NOMO-1 (cell line): ENCODE results near the gene SLC25A17.
"Not testable (repeated sequence)": the region's sequence is repeated elsewhere in the genome, so short reads cannot be mapped to it uniquely, and the experiment has no call there.

Source experiments
- DNase-seq, 2 experiments: peaks; one replicate each; lab custom pipeline; 2025; ENCODE audit not compliant: unreplicated experiment in 2 of 2; lab: John Stamatoyannopoulos, UW

SLC25A17 gene, protein sequence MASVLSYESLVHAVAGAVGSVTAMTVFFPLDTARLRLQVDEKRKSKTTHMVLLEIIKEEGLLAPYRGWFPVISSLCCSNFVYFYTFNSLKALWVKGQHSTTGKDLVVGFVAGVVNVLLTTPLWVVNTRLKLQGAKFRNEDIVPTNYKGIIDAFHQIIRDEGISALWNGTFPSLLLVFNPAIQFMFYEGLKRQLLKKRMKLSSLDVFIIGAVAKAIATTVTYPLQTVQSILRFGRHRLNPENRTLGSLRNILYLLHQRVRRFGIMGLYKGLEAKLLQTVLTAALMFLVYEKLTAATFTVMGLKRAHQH

DNA sequence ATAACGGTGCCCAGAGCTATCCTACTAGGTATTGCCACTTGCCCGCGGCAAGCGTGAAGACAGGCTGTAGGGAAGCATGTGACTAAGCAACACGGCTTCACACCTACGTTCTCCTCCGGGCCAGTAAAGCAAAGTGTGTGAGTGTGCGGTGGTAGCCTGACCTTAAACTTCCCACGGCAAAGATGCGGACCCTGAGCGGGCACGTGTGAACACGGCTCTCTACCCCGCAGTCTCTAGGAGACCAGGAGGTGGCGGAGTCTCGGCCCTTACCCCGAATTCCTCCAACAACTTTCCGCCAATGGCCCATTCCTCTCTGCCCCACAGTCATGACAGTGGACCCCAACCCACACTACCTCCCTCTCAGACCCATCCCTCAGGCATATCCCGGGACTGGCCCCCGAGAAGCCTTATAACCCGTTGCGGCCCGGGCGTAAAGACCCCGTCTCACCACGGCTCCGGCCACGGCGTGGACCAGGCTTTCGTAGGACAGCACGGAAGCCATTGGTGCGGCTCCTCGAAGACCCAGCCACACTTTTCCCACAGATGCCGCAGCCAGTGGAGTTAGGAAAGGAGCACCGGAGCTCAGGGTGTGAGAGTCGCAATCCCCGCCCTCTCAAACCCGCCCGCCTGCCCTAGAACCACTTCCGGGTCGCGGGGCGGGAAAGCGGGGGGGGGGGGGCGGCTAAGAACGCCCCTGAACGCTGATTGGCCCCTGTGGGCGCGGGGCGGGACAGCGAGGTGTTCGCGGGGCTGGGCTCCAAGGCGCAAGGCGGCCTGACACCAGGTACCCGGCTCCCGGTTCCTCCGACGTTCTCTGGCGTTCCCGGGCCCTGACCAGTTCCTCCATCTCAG lies at the start of gene SLC25A17:
TSS of gene SLC25A17 (minus strand) at position 600 of the 852 bp plus-strand sequence. CDS start at position 502, 98 bp downstream.
- peak; percentile 78 to 88 for DNase-seq

DNA sequence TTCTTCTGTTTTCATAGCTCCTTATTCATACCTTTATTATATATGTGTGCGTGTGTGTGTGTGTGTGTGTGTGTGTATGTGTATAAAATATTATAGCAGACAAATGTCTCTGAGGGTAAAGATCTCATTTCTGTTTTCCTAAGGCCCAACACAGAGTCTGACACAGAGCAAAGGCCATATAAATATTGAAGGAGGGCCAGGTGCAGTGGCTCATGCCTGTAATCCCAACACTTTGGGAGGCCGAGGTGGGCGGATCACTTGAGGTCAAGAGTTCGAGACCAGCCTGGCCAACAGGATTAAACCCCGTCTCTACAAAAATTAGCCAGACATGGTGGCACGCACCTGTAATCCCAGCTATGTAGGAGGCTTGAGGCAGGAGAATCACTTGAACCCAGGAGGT lies 49.2 kb upstream of the SLC25A17 start:
- DNase-seq, result not testable (repeated sequence)

DNA sequence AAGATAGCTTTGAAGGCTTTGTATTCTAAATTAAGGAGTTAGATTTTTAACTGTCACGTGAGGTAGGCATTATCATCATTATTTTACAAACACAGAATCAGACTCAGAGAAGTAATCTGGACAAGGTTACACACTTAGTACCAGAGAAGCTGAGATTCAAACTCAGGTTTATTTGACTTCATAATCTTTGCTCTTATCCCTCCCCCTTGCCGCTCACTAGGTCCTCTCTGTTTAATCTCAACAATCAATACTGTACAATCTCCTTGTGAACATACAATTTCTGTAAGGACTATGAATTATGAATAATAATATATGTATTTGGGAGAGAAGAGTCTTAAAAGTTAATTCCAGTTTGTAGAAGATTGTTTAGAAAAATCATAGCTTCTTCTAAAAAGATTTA lies 48.0 kb upstream of the SLC25A17 start:
- no peak for DNase-seq

DNA sequence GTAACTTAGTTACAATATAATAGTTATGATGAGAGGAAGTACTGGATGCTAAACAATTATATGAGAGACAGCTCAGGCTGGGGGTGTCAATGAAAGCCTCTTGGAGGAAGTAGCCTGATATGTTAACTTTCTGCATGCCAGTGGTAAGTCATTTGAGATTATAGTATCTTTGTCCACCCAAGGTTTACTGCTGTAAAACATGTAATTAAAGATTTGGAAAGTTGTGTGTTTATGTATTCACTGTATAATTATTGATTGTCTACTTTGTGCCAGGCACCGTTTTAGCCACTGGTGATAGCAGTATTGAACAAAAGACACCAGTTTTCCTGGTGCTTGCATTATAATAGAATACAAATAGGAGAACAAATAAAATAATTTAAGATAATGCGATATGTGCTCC lies 43.4 kb upstream of the SLC25A17 start:
- DNase-seq, result peak in 1 of 2 experiments; percentile 24

DNA sequence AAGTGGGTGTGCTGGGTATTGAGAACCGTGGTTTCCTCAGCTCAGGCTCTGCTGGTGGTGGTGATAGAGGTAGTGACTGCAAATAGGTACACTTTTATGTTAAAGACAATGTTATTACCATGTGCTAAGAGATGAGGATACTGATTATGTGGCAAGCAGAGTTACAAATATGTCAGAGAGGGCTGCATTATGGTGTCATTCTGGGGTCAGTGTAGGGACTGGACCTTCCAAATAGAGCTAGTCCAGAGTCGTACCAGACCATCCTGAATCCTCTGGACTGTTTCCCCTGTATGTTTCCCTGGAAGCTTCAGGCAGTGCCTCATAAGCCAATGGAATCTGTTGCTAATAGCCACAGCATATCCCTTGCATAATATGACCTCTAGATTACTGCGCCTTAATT lies 42.9 kb upstream of the SLC25A17 start, which contains the start of gene DNAJB7:
TSS of gene DNAJB7 (minus strand) at position 101 of the 400 bp plus-strand sequence. CDS start 119 bp downstream, outside the sequence.
- no peak for DNase-seq

DNA sequence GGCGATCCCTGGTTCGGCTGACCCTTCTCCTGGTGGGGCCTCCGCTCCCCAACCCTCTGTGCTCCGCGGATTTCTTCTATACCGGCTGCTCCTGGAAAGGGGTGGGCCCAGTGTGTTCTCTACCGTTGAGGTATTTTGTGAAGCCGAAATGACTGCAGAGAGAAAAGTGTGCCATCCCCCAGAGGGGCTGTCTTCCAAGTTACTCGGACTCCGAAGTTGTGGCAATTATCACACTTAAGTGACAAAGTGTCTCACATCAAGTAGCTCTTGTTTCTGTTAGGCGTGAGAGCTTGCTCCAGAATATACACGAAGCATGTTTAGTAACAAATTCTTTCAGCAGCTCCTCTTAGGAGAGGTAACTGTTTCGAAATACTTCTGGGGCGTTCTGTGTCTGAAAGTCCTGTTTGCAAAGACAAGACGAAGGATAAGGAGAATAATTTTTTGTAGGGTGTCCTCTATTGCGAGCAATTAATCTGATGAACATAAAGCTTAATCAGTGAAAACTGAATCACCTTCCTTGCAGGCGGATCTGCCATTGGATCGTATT lies 38.2 kb upstream of the SLC25A17 start:
- peak in 1 of 2 experiments; percentile 39 for DNase-seq

DNA sequence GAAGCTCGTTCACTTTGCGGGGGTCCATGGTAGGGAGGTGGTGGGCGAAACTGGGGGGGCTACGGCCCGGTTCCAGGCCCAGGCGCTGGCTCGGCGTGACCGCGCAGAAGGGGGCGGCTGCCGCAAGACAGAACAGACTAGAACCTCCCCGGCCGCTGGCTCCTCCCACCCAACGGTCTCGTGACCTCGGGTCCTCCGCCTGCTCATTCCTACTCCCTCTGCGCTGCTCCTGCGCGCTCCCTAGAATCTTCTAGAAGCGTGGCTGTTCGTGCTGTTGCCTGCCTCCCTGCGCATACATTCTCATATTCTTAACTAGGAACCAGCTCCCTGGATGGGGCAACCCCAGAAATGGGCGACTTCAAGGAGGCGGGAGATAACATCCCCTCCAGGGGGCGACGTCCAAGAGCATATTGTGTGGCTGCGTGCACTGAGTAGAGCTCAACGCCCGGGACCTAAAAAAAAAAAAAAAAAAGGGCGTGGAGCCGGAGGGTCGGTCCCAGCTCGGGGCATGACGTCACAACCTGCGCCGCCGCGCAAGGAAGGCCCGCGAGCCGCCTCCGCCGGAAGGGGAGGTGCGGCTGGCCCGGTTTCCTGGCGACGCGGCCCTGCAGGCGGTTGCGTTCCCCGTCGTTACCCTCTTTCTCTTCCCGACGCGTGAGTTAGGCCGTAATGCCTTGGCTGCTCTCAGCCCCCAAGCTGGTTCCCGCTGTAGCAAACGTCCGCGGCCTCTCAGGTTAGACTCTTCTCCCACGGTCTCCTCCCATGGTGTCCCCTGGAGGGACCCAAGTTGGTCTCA lies 37.6 kb upstream of the SLC25A17 start, which contains the start of the genes ST13 and XPNPEP3:
TSS of gene ST13 (minus strand) at position 127 of the 796 bp plus-strand sequence. CDS start at position 28, 99 bp downstream.
TSS of gene XPNPEP3 (plus strand) at position 636 of the 796 bp plus-strand sequence. CDS start at position 670, 34 bp downstream.
- DNase-seq, result peak; percentile 91 to 93

DNA sequence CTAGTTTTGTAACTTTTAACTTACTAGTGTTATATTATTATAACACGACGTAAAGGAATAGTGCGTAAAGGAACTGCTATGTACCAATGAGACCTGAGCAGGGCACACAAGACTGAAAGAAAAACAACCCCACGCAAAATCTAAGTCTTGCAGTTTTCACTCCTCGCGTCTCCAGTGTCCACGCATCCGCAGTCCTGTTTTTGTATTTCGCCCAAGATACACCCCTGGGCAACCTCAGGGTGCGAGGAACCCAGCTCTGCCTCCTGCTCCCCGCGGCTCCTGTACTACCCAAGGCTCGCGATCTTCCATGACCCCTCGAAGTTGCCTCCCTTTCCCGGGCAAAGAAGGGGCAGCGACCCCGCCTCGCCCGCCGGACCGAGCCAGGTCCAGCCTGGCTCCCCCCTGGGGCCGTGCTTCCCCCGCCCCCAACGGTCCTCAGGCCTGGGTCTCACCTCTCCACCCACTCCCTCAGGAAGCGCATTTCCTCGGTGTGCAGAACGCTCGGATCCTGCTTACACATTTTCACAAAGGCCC lies 36.9 kb upstream of the SLC25A17 start:
- DNase-seq, result peak in 1 of 2 experiments; percentile 14

DNA sequence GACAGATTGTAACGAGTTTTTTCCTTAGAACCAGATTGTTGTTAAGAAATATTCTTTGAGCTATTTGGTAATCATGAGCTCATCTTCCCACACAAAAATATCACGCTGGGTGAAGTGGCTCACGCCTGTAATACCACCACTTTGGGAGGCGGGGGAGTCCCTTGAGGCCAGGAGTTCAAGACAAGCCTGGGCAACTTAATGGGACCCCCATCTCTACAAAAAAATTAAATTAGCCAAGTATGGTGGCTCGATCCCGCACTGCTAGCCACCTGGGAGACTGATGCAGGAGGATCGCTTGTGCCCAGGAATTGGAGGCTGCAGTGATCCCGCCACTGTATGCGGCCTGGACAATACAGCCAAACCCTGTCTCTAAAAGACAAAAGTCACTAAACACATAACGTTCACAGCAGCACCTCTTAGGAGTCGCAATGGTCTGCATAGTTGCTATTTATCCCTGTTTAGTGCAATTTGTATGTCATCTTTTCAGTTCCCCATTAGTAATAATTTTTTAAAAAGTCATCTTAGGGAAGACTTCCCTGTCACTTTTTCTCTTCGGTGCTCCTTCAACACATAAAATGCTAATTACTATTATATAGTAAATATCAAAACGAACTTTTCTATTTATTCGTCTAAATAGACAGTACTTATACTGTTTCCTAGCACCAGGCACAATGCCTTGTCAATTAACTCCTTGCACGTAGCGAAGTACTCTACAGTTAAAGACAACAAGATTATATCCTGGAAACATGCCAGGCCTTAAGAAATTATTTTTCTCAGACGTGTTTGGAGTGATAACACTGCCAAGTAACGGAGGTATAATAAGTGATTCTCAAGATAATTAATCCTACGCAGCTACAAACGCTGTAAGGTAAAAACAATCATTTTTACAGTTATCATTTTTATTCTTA lies 36.2 kb upstream of the SLC25A17 start:
- DNase-seq, result peak in 1 of 2 experiments; percentile 14

DNA sequence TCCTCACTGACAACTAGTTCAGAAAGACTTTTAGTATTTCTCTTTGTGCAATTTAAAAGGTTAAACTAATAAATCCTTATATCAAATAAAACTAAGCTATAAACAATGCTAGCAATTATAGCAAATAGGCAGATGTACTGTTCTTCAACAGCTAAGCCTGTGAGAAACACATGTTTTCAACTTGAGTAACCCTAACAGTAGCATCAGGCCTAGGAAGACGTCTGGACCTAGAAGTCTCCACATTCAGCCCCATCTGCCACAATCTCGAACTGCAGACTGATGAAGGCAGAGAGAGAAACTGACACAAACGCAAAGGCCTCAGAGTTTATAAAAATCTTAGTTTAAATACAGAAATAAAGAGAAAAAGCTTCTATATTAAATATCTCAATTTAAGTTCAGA lies 34.8 kb upstream of the SLC25A17 start:
- DNase-seq, result no peak

DNA sequence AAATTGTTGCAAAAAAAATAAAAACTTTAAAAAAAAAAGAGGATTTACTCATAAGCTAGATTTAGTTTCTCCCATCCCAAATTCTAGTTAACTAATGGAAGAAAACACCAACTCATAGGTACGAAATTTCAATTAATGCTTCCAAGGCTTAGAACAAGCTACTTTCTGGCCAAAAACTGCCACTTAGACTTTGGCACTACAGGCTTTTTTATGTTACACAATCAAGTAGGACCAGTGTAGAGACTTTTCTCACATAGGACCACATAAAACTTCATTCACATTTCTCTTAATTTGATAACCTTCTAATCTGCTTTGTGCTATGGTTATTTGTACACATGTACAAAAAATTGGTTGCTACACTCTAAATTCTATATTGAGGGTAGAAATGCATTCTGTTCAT lies 34.2 kb upstream of the SLC25A17 start:
- DNase-seq, result no peak

DNA sequence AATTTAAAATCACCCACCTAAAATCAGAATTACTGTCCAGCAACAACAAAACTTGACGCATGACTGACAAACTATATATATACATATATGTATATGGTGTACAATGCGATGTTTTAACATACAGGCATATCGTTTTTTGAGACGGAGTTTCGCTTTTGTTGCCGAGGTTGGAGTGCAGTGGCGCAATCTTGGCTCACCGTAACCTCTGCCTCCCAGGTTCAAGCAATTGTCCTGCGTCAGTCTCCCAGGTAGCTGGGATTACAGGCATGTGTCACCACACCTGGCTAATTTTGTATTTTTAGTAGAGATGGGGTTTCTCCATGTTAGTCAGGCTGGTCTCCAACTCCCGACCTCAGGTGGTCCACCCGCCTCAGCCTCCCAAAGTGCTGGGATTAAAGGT lies 26.7 kb upstream of the SLC25A17 start:
- DNase-seq, result not testable (repeated sequence)

DNA sequence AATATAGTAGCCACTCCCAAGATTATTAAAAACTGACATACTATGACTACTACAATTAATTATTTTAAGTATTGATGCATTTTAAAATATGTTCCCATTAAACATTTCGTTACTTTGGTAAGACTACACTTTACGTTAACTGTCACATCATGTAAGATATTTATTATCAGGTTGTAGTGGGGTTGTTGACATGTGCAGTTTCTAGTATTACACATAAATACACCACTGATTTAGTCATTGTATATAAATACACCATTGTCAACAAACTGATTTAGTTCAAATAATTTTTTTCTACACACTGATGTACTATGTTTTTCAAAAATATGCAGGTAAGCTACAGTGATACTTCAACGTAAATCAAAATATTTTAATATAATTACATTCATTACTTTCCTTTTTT lies 25.8 kb upstream of the SLC25A17 start:
- no peak for DNase-seq

DNA sequence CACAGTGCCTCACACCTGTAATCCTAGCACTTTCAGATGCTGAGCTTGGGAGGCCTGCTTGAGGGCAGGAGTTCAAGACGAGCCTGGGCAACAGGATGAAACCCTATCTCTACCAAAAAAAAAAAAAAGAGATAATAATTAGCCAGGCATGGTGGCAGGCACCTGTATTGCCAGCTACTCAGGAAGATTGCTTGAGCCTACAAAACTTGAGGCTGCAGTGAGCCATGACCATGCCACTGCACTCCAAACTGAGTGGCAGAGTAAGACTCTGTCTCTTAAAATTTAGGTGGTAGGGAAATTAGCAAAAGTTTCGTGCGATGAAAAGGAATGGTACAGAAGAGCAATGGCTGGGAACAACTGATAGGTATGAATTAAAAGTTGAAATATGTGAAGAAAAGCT lies 19.3 kb upstream of the SLC25A17 start:
- no peak for DNase-seq

DNA sequence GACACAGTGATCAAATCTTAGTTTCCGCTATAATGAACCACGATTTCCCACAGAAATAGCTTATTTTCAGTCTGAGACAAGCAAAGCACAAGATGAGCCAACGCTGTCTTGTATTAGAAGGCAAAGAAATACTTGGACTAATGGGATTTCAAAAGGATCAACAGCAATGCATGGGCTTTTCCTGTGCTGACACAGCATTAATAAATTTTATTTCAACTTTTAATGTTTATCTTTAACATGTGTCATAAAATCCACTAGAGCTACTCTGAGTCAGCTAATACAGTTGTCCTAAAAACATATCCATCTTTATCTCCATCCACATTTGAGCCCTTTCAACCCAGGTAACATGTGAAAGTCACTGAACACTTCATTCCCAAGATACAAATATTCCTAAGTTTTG lies 15.5 kb upstream of the SLC25A17 start:
- no peak for DNase-seq

DNA sequence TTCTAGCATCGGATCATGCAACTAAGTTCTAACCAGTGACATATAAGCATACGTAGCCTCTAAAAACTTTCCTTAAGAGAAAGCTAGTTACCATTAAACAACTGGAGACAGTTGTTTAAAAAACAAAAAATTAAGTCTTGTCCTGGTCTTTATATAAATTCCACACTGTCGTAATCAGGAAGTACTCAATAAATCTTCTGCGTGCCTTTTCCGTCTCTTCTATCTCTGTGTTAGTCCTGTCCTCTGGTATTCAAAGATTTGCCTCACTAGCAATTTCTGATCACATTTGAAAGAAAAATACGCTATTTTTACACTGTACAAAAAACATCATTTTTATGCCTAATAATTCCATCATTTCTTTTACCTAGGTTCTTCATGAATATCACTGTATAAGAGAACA lies 10.0 kb upstream of the SLC25A17 start:
- DNase-seq, result no peak

DNA sequence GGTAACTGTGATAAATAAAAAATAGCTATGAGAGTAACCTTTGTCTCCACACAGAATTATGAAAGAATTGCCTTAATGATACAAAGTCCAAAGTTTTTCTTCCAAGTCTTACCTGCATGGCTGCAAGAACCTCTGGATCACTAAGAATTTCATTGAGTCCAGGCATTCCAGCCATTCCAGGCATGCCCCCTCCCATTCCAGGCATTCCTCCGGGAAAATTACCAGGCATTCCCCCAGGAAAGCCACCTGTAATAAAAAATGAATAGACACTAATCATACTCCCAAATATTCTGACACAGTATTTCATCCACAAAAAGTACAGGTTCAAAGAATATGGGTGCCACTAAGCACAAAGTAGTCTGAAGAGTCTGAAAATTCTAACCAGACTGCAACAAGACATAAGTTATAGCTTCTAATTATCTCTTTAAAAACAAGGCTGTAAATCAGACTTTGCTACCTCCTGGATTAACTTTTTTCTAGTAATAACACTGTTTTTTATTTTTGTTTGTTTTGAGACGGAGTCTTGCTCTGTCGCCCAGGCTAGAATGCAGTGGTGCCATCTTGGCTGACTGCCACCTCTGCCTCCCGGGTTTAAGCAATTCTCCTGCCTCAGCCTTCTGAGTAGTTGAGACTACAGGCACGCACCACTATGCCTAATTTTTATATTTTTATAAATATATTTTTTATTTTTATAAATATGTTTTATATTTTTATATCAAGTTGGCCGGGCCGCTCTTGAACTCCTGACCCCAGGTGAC lies 8.0 kb upstream of the SLC25A17 start:
- no peak for DNase-seq

DNA sequence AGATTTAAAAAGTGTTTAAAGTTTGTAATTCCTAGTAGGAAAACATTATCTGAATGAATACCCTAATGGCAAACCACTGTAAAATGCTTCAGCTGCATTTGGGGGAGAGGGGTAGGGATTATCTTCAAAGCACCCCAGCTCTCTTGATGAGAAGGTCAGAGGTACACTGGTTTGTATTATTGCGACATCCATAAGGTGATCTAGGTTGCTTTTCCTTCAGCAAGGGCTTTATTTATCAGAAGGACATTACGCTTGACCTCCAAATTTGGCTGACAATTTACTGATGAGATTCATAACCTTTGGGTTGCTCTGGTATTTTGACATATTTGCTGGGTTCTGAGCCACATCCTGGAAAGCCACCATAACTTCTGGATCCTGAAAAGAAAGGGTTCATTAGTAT lies 7.1 kb upstream of the SLC25A17 start:
- not testable (repeated sequence) for DNase-seq
